WTC11 (cell line): Measurements from ENCODE around the gene PDIK1L. TPM values are rescaled to one million over a fixed set of nuclear protein-coding genes. Genes with fewer than 3 reads are reported as not detected.

Experiments
- ATAC-seq: fragments of 200-7000 bp; cut with Tn5 transposase; 2 replicates; pipeline ENCODE4 v1.10.0; 2021; ENCODE audit warnings: mild to moderate bottlenecking, moderate library complexity
- CTCF ChIA-PET: fragments of 300-600 bp; sonication (Branson Sonifier 250); formaldehyde crosslinking; loops from one replicate; lab custom pipeline; 2021; ENCODE audit warnings: antibody characterized with exemption; lab: Charles Lee
- POLR2A ChIA-PET: fragments of 350-600 bp; sonication (Branson Sonifier 250); formaldehyde crosslinking; loops from one replicate; lab custom pipeline; 2021; ENCODE audit warnings: antibody characterized with exemption; lab: Charles Lee
- DNase-seq: peaks from one replicate; pipeline ENCODE4 v3.0.0; 2021; ENCODE audit warnings: low spot score
- H3K27ac Mint-ChIP-seq: 2 replicates; pipeline ENCODE4 v1.8.0; 2021; ENCODE audit warnings: mixed read lengths
- H3K27me3 Mint-ChIP-seq: 2 replicates; pipeline ENCODE4 v1.8.0; 2021; ENCODE audit warnings: low read depth, mild to moderate bottlenecking, moderate library complexity, mixed read lengths
- H3K36me3 Mint-ChIP-seq: 2 replicates; pipeline ENCODE4 v1.8.0; 2021; ENCODE audit warnings: mixed read lengths
- H3K4me1 Mint-ChIP-seq: 2 replicates; pipeline ENCODE4 v1.8.0; 2022; ENCODE audit warnings: mixed read lengths
- H3K4me3 Mint-ChIP-seq: 2 replicates; pipeline ENCODE4 v1.8.0; 2021; ENCODE audit warnings: mild to moderate bottlenecking, moderate library complexity, mixed read lengths
- H3K9me3 Mint-ChIP-seq: 2 replicates; pipeline ENCODE4 v1.8.0; 2021; ENCODE audit warnings: mixed read lengths
- AFF4 ChIP-seq: sonication (generic); formaldehyde crosslinking; IDR thresholded peaks from 2 replicates; pipeline ENCODE4 v1.8.1; 2023; ENCODE audit warnings: mild to moderate bottlenecking, missing genetic modification reagents, borderline replicate concordance
- AR ChIP-seq: fragments of 250-450 bp; sonication (Bioruptor Pico); IDR thresholded peaks from 2 replicates; pipeline ENCODE4 v1.9.0; 2021; ENCODE audit warnings: mild to moderate bottlenecking
- CBFB ChIP-seq: sonication (generic); formaldehyde crosslinking; IDR thresholded peaks from 2 replicates; pipeline ENCODE4 v1.8.1; 2022; ENCODE audit warnings: mild to moderate bottlenecking, low read depth, missing genetic modification reagents
- CREB1 ChIP-seq: sonication (generic); formaldehyde crosslinking; IDR thresholded peaks from 2 replicates; pipeline ENCODE4 v1.8.0; 2023; ENCODE audit warnings: mild to moderate bottlenecking, missing genetic modification reagents
- E2F4 ChIP-seq: sonication (generic); formaldehyde crosslinking; IDR thresholded peaks from 2 replicates; pipeline ENCODE4 v1.8.1; 2022; ENCODE audit warnings: low read depth, mild to moderate bottlenecking, moderate library complexity, missing genetic modification reagents, borderline replicate concordance
- ELF4 ChIP-seq: sonication (generic); formaldehyde crosslinking; IDR thresholded peaks from 2 replicates; pipeline ENCODE4 v1.8.1; 2022; ENCODE audit warnings: low read depth, mild to moderate bottlenecking, moderate library complexity, missing genetic modification reagents
- FOXJ3 ChIP-seq: sonication (generic); formaldehyde crosslinking; IDR thresholded peaks from 2 replicates; pipeline ENCODE4 v1.9.0; 2021; ENCODE audit warnings: missing genetic modification reagents, mild to moderate bottlenecking, borderline replicate concordance
- FOXK1 ChIP-seq: sonication (generic); formaldehyde crosslinking; IDR thresholded peaks from 2 replicates; pipeline ENCODE4 v1.8.0; 2022; ENCODE audit warnings: mild to moderate bottlenecking, moderate library complexity, missing genetic modification reagents
- HMGA2 ChIP-seq: fragments of 250-450 bp; sonication (Bioruptor Pico); IDR thresholded peaks from 2 replicates; pipeline ENCODE4 v1.4.0; 2021; ENCODE audit warnings: mild to moderate bottlenecking, moderate library complexity
- MLX ChIP-seq: sonication (generic); formaldehyde crosslinking; IDR thresholded peaks from 2 replicates; pipeline ENCODE4 v1.8.1; 2023; ENCODE audit warnings: mild to moderate bottlenecking, missing genetic modification reagents, moderate library complexity
- MXD4 ChIP-seq: fragments of 250-450 bp; sonication (Bioruptor Pico); IDR thresholded peaks from 2 replicates; pipeline ENCODE4 v1.8.0; 2021; ENCODE audit warnings: mild to moderate bottlenecking, moderate library complexity, borderline replicate concordance
- NFE2L1 ChIP-seq: sonication (generic); formaldehyde crosslinking; IDR thresholded peaks from 2 replicates; pipeline ENCODE4 v1.8.1; 2023; ENCODE audit warnings: missing genetic modification reagents
- NR3C1 ChIP-seq: sonication (generic); formaldehyde crosslinking; conservative IDR thresholded peaks from 2 replicates; pipeline ENCODE4 v1.8.1; 2023; ENCODE audit warnings: low read depth, mild to moderate bottlenecking, missing genetic modification reagents
- SP1 ChIP-seq: sonication (generic); formaldehyde crosslinking; conservative IDR thresholded peaks from 2 replicates; pipeline ENCODE4 v1.8.1; 2022; ENCODE audit warnings: missing genetic modification reagents
- TCF7 ChIP-seq: sonication (generic); formaldehyde crosslinking; IDR thresholded peaks from 2 replicates; pipeline ENCODE4 v1.8.0; 2022; ENCODE audit warnings: mild to moderate bottlenecking, low read depth, missing genetic modification reagents, moderate library complexity
- TEAD1 ChIP-seq: sonication (generic); formaldehyde crosslinking; IDR thresholded peaks from 2 replicates; pipeline ENCODE4 v1.8.0; 2022; ENCODE audit warnings: mild to moderate bottlenecking, missing genetic modification reagents
- TP53 ChIP-seq: sonication (generic); formaldehyde crosslinking; IDR thresholded peaks from 2 replicates; pipeline ENCODE4 v1.8.1; 2023; ENCODE audit warnings: mild to moderate bottlenecking, missing genetic modification reagents
- ZNF121 ChIP-seq: sonication (generic); formaldehyde crosslinking; IDR thresholded peaks from 2 replicates; pipeline ENCODE4 v1.8.0; 2023; ENCODE audit warnings: missing genetic modification reagents
- ZNF263 ChIP-seq: sonication (generic); formaldehyde crosslinking; IDR thresholded peaks from 2 replicates; pipeline ENCODE4 v1.8.1; 2022; ENCODE audit warnings: low read depth, mild to moderate bottlenecking, moderate library complexity, missing genetic modification reagents
- ZNF281 ChIP-seq: sonication (generic); formaldehyde crosslinking; IDR thresholded peaks from 2 replicates; pipeline ENCODE4 v1.8.0; 2023; ENCODE audit warnings: mild to moderate bottlenecking, missing genetic modification reagents
- total RNA-seq: library from RNA; stranded (reverse); gene quantifications from 3 replicates; pipeline ENCODE4 v1.2.3, GENCODE V29; 2021
- TF ChIP-seq, protein P1 (sequence below): sonication (generic); formaldehyde crosslinking; IDR thresholded peaks from 2 replicates; pipeline ENCODE4 v1.8.0; 2022; ENCODE audit warnings: mild to moderate bottlenecking, missing genetic modification reagents
- TF ChIP-seq, protein P2 (sequence below): fragments of 250-450 bp; sonication (Bioruptor Pico); IDR thresholded peaks from 2 replicates; pipeline ENCODE4 v1.9.0; 2021; ENCODE audit warnings: mild to moderate bottlenecking
- TF ChIP-seq, protein P3 (sequence below): sonication (generic); formaldehyde crosslinking; conservative IDR thresholded peaks from 2 replicates; pipeline ENCODE4 v1.8.1; 2022; ENCODE audit warnings: mild to moderate bottlenecking, missing genetic modification reagents

Gene PDIK1L
- total RNA-seq, 1 experiment from 2014 or later: 5.5 TPM

DNA sequence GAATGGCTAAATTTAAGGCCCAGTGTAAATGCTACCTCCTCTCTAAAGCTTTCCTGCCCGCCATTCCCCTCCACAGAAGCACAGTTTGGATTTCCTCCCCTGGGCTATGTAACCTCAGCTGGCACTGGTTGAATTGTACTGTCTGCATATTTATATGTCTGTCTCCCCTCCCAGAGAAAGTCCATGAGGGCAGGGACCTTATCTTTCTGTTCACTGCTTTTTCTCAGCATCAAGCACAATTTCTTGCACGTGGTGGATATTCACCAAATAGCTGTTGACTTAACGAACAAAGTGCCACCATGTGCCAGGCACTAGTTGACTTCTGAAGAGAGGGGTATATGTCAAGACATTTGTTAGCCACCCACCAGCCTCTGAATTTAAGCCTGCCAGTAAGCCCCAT lies 9.5 kb upstream of the PDIK1L start:
- Mint-ChIP-seq H3K4me3 (no peak overlapping the region), H3K36me3 (no peaks in the 10 kb centered on the region)
- TF ChIP-seq E2F4 (CRISPR knock-in tag) (no peak), FOXK1 (no peak), HMGA2 (CRISPR knock-in tag) (no peak), SP1 (CRISPR knock-in tag) (no peak), AFF4 (CRISPR knock-in tag) (no peak), FOXJ3 (CRISPR knock-in tag) (no peak)
- TF ChIP-seq, protein P1, sequence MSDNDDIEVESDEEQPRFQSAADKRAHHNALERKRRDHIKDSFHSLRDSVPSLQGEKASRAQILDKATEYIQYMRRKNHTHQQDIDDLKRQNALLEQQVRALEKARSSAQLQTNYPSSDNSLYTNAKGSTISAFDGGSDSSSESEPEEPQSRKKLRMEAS (CRISPR knock-in tag): no peak
- TF ChIP-seq, all 79 proteins: peak for 0
- Mint-ChIP-seq H3K9me3 (no peaks in the 10 kb centered on the region), H3K27me3 (peaks cover 7% of the 10 kb centered on the region; the same call in 1 of the 2 replicates), H3K27ac (no peak overlapping the region), H3K4me1 (peaks cover 4% of the 10 kb centered on the region; the same call in 1 of the 2 replicates)
- no peak for ATAC-seq
- CTCF ChIA-PET: interaction anchor here (0.8 to 5.6 kb wide), 6 partner anchors 40 to 124 kb away, joined by 3 to 49 read pairs (median 4); partner anchors contain the start of gene ZNF593
- DNase-seq: no peak
- POLR2A ChIA-PET: no interaction called here

DNA sequence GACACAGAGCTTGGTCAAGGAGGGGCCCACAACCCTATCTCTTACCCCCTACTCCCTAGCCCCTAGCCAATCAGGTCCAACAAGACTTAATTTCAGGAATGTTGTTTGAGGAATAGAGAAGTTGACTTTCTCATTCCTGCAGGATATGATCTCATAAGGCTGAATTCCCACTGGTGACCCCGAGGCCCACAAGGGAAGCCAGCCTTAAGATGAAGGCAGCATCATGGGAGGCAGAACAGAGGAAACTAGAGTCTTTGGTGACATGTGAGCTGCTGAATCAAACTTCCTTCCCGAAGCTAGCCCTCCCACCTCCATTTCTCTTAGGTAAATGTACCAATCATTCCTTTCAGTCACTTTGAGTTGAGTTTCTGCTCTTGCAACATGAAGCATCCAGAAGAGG lies 9.1 kb upstream of the PDIK1L start:
- no peaks in the 10 kb centered on the region for H3K9me3 Mint-ChIP-seq
- H3K27me3 Mint-ChIP-seq: peaks cover 7% of the 10 kb centered on the region; the same call in 1 of the 2 replicates
- DNase-seq (no peak), ATAC-seq (no peak)
- peaks cover 4% of the 10 kb centered on the region; the same call in 1 of the 2 replicates for H3K4me1 Mint-ChIP-seq
- no peaks in the 10 kb centered on the region for H3K36me3 Mint-ChIP-seq
- CTCF ChIA-PET: interaction anchor here (0.8 to 5.6 kb wide), 8 partner anchors 40 to 219 kb away, joined by 3 to 49 read pairs (median 3); partner anchors contain the start of gene ZNF593
- POLR2A ChIA-PET: no interaction called here
- H3K27ac Mint-ChIP-seq: no peak overlapping the region
- H3K4me3 Mint-ChIP-seq: no peak overlapping the region
- TF ChIP-seq SP1 (CRISPR knock-in tag) (no peak), AR (CRISPR knock-in tag) (no peak), MXD4 (CRISPR knock-in tag) (no peak), TP53 (CRISPR knock-in tag) (no peak), MLX (no peak), CBFB (CRISPR knock-in tag) (no peak), ZNF281 (CRISPR knock-in tag) (no peak), ZNF121 (CRISPR knock-in tag) (no peak), NFE2L1 (no peak), ZNF263 (CRISPR knock-in tag) (no peak), ELF4 (no peak), TCF7 (no peak), TEAD1 (CRISPR knock-in tag) (no peak), CREB1 (CRISPR knock-in tag) (no peak), NR3C1 (CRISPR knock-in tag) (no peak)
- TF ChIP-seq, protein P2, sequence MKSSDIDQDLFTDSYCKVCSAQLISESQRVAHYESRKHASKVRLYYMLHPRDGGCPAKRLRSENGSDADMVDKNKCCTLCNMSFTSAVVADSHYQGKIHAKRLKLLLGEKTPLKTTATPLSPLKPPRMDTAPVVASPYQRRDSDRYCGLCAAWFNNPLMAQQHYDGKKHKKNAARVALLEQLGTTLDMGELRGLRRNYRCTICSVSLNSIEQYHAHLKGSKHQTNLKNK: no peak
- TF ChIP-seq, protein P3, sequence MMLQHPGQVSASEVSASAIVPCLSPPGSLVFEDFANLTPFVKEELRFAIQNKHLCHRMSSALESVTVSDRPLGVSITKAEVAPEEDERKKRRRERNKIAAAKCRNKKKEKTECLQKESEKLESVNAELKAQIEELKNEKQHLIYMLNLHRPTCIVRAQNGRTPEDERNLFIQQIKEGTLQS (CRISPR knock-in tag): no peak
